Suppressor macrophage treated with lipopolysaccharide for 1 hour (primary cell): Measurements from ENCODE around the gene TENM4.

Experiments
- DNase-seq, 3 donors: peaks; one replicate each; pipeline ENCODE4 v3.0.0-alpha.2; 2020 to 2022

The TENM4 gene

GRCh38 chr11:78869293-78869692, 571.5 kb downstream of the TENM4 start:
- DNase-seq: no peak

DNA sequence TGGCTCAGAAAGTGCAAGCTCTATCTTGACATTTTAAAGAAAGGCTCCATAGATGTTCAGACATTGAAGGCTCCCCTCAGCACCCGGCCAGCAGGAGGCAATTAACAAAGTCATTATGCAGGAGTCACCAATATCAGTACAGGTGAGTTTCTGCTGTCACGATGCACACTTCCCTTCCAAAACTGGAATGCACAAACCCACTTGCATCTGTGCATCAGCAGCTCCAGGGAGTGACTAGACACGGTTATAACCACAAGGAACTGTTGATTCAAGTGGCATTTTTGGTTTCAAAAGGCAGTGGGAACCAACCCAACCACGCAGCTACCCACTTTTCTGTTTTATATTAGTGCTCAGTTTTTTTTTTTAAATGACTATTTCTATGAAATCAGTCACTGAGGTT, 572.3 kb downstream of the TENM4 start:
- no peak for DNase-seq

DNA sequence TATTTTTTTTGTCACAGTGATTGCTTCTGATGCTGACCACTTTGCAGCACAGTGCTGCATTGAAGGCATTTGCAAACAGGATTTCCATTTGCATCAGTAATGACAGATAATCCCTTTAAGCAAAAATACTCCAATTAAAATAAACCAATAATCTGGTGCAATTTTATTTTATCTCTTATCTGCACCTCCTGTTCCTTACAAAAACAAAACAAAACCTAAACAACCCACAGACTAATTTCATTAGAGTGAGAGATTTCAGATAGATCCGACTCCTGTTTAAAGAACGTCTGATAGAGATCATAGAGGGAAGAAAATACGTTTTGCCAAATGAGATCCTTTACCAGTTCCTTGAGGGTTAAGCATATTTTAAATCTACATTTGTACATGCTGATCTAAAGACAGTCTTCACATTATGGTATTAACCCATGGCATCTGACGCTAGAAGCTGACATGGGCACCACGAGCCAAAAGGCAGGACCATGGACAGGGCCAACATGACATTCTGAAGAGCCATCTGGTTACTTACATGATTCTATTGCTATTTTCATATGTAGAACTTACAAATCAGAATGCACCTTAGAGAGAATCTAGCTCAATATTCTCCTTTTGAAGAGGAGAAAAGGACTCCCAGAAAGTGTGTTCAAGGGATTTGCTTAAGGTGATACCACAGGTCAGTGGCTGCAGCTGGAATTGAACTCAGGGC, 580.0 kb downstream of the TENM4 start:
- peak; percentile 38 to 61 (median 57) for DNase-seq

- no peak for DNase-seq
These were observed 583.1 kb downstream of the TENM4 start for GRCh38 chr11:78857688-78858087.

- no peak for DNase-seq
These were observed 584.6 kb downstream of the TENM4 start for GRCh38 chr11:78856211-78856610.

- no peak for DNase-seq
These were observed 585.7 kb downstream of the TENM4 start for GRCh38 chr11:78855116-78855515.

DNA sequence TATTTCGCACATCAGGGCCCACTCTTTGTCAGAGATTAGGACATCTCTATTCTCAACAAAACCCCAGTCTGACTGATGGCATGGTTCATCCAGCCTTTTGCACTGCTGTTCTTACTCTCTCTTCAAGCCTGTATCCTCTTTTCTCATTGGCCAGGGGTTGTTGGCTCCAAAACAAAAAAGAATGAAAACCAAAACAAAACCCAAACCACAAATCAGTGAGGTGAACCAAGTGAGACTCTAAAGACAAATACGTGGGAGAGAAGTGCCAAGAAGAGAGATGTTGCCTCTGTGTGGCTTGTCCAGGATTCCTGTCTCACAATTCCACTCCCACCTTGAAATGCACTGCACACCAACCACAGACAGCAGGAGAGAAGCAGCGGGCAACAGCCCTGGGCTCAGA, 587.3 kb downstream of the TENM4 start:
- no peak for DNase-seq

GRCh38 chr11:78851878-78852586, 588.8 kb downstream of the TENM4 start:
- peak; percentile 71 to 79 (median 74) for DNase-seq

DNA sequence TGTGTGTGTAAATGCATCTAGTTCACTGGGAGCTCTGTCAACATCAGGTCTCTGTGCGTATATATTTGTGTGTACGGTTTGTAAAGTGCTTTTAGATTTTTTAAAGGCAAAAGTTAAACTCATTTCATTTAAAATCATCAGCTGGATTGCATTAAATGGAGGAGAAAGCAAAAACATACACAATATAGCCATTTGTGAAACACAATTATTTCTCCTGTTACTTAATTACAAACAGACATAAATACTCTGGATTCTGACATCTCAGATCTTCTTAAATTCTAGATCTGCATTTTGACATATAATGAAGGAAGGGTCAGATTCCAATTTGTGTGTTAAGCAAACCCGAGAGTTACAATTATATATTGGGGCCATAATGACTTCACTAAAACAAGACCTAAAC, 590.8 kb downstream of the TENM4 start:
- no peak for DNase-seq

DNA sequence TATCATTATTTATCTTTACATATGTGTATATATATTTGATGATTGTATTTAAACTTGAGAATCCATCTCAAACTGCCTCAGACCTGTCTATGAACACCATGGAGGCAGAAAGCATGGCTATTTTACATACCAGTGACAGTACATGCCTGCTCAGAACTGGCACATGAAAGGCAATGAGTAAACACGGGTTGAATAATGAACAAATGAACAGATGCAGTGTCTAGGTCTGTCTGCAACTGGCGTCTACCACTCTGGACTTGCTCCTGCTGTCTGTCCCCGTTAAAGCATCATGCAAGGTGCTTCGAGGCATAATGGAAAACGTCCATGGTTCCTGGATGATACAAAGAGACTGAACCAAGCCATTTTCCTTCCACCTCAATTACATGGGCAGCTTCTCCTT, 594.6 kb downstream of the TENM4 start:
- no peak for DNase-seq

DNA sequence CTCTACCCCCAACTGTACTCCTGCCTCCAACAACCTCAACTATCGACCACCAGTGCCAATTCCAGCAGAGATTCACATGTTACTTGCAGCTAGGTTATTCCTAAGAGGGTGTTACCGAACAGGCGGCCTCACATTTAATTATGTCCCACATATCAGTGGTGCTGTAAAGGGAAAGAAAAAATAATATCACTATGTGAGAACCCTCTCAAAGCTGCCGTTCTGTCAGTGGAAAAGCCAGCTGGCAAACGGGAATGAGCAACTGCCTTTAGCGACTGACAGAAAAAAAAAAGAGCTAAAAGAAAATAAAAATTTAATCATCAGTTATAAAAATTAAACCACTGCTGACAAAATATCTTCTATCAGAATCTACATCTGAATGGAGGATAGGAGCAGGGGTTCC, 595.3 kb downstream of the TENM4 start:
- no peak for DNase-seq

DNA sequence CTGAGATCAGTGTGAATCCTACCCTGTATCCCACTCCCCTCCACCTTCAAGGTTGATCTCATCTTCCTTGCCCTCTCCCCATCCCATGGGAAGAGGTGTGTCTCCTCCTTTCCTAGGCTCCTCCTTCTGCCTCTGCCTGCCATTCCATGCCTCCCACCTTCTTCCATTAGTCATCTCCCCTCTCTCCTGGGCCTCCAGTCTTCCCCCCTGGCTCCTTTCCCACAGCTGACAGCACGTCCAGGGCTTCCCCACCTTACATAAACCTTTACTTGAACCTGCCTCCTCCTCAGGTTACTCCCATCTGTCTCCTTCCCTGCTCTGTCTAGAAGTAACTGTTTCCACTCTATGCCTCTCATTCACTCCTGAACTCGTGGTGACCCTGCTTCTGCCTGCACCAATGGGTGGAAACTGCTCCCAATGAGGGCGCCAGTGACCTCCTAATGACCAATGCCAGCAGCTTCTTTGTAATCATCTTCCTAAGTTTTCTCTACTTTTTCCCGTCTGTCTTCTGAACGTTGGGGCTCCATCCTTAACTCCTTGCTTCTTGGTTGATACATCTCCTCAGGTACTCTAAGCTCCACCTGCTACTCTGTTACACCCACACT, 599.3 kb downstream of the TENM4 start:
- no peak for DNase-seq

DNA sequence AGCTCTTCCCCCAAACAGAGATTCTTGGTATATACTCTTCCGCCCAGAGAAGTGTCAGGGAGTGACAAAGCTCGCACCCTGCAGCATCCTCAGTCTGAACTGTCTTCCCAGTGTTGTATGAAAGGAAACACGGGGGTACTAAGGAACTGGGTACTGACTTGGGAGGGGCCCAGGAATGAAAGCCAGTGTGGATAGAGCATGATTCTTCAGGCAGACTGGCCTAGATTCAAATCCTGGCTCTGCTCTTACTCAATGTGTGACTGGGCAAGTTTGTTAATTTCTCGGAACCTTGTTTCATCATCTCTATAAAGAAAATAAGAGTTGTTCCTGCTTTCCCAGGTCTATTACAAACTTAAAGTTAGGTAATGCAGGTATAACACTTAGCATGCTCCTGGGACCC, 600.2 kb downstream of the TENM4 start:
- DNase-seq: no peak

- DNase-seq: no peak
These were observed 600.6 kb downstream of the TENM4 start for GRCh38 chr11:78840200-78840599.

GRCh38 chr11:78838417-78838816, 602.4 kb downstream of the TENM4 start:
- no peak for DNase-seq

GRCh38 chr11:78835646-78836045, 605.2 kb downstream of the TENM4 start:
- no peak for DNase-seq

DNA sequence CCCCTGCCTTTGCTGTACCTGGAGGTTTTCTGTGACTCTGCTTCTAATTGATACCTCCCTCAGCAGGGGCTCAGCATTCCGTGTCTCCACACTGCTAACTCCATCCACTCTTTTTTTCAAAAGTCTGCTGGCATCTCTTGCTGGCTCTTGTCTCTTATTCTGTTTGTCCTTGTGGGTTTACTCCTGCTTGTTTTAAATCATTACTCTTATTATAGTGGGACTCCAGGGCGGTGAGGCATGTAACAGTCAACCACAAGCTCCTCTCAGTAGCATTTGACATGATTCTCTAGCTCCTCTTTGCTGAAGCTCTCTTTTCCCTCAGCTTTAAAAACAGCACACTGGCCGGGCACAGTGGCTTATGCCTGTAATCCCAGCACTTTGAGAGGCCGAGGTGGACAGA, 605.9 kb downstream of the TENM4 start:
- DNase-seq: no peak

GRCh38 chr11:78833237-78833636, 607.6 kb downstream of the TENM4 start:
- peak; percentile 39 to 57 (median 55) for DNase-seq

DNA sequence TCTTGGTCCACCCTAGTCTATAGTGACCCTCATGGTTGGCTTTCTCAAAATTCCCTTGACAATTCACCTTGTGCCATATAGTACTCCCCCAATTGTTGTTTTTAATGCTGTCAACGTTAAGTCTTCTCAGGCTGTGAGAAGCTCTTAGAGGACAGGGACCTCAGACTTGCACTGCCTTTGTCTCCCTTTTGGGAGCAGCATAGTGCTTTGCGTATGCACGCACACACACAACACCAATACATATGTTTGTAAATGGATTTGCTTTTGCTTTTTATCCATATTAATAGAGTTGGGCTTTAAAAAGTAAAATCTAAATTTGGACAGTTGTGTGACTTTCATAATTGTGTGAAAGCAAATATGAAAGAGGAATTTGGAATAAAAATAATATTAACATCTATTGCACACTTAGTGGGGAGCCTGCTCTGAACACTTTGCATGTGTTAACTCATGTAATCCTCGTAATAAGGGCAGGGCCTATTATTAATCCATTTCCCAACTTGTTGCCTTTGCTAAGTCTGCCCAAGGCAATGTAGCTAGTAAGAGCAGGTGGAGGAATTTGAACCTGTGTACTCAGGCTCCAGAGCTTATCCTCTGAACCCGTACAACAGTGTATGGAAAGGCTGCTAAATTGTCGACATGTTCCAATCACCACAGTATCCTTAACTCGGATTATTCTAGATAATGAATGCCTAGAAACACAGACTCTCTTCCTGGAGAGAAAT, 608.4 kb downstream of the TENM4 start:
- DNase-seq: no peak

DNA sequence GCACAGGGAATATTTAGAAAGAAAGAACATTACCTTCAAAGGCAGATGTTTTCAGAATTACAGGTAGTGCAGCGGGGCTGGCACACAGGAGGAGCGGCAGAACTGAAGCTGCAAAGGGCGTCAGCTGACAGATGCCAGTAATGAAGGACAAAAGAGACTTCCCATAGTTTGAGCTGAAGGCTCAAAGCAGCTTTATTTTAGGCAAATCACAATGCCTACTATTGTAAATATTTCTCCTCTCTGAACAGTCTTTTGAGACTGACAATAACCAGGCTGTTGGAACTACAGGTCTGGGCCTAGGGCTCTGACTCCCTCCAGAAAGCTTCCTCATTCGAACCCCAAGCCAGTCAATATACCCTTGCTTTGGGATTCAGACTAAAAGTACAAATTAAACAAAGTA, 609.3 kb downstream of the TENM4 start:
- no peak for DNase-seq

DNA sequence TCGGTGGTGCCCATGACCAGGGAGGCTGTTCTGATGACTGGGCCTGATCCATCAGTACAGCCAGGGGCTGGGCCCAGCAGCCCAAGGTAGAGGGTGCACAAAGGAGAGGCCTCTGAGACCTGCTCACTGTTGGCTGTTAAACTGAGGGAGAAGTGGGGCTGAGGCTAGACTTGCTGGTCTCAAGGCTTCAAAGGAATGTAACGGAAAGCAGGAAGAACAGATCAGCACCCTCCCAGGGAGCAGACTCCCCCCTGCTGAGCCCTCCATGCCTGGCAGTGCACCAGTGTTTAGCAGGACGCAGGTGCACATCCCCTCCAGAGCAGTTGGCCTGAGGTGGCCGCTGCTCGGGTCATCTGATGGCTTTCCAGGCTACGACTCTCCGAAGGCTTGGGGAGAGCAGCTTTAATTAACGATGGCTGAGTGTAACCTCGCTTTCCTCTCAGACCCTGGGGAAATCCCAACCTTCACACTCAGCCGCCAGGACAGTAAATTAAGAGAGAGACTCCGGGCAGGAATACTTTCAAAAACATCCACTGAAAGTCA, 610.5 kb downstream of the TENM4 start:
- no peak for DNase-seq

GRCh38 chr11:78829146-78829545, 611.7 kb downstream of the TENM4 start:
- DNase-seq: peak; percentile 63 to 79 (median 71)

GRCh38 chr11:78828676-78829075, 612.2 kb downstream of the TENM4 start:
- peak; percentile 52 to 75 (median 74) for DNase-seq
